Hepatocyte (in vitro differentiated cells): ENCODE results near the gene SLC39A11.

ENCODE experiments used
- CTCF ChIP-seq: fragments of 200-600 bp; sonication (generic); IDR thresholded peaks from 2 replicates; pipeline ENCODE4 v1.5.1; 2016; ENCODE audit warnings: antibody characterized with exemption, mild to moderate bottlenecking; ENCODE audit not compliant: poor library complexity
- EZH2 ChIP-seq: fragments of 200-600 bp; sonication (generic); IDR thresholded peaks from 2 replicates; pipeline ENCODE4 v1.6.1; 2016; ENCODE audit warnings: antibody characterized with exemption, mild to moderate bottlenecking, borderline replicate concordance

DNA sequence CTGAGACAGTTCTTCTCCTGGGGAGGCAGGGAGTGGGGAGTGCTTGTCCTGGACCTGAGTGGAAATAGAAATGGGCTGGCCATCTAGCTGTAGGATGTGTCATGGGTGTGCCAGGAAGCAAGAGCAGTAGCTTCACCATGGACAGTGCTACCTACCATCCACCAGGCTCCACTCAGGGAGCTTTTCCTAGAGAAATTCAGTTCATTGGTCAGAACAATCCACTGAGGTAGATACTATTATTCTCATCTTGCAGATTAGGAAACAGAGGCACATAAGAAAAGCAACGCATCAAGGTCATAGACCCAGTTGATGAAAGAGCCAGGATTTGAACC is 372.0 kb downstream of the SLC39A11 start:
- TF ChIP-seq CTCF (no peak), EZH2 (no peak)
